Measurements from ENCODE around the gene TRIM52. TPM values are rescaled to one million over a fixed set of nuclear protein-coding genes. Genes with fewer than 3 reads are reported as not detected.
A peak's percentile ranks its signal among the peaks of the same experiment; 100 is the strongest.

The TRIM52 gene
- total and polyA plus RNA-seq, 9 of the 15 experiments (the other 6 are each of a cell fraction or from before 2014, with no cell fraction given): 3.3 to 21.9 (median 13.5) TPM

GRCh38 chr5:181261320-181262049, 542 bp upstream of the TRIM52 start (continued):
- peak; percentile 65; the same call in 1 of the 2 replicates for TF ChIP-seq ZNF609 (CRISPR knock-in tag; IDR thresholded peaks at IDR 0.05; ENCODE audit: borderline replicate concordance)
- TF ChIP-seq HEY1 (CRISPR knock-in tag; IDR thresholded peaks at IDR 0.05; ENCODE audit: borderline replicate concordance): no peak
- TF ChIP-seq FOXP1 (CRISPR knock-in tag; IDR thresholded peaks at IDR 0.05): peak; percentile 85
- TF ChIP-seq ZNF639 (CRISPR knock-in tag; conservative IDR thresholded peaks at IDR 0.05 in 1 of 2, IDR thresholded peaks at IDR 0.05 in 1 of 2): peak in 1 of 2 experiments; percentile 90; a peak in 2 of 4 replicates
- no peak for TF ChIP-seq CBFA2T2 (conservative IDR thresholded peaks at IDR 0.05)
- TF ChIP-seq FOXJ3 (CRISPR knock-in tag; IDR thresholded peaks at IDR 0.05): no peak
- no peak for TF ChIP-seq POU5F1 (IDR thresholded peaks at IDR 0.05; ENCODE audit: borderline replicate concordance, low read depth, low read length, partially characterized antibody)
- TF ChIP-seq POLR2AphosphoS5 (IDR thresholded peaks at IDR 0.05; ENCODE audit: control insufficient read depth, insufficient read depth, low read depth, low read length): peak; percentile 81
- no peak for TF ChIP-seq MTA2 (IDR thresholded peaks at IDR 0.05; ENCODE audit: low read depth)
- TF ChIP-seq BRF1 (IDR thresholded peaks at IDR 0.05; ENCODE audit: borderline replicate concordance, extremely low read depth, insufficient read length): no peak
- TF ChIP-seq ZNF449 (CRISPR knock-in tag; IDR thresholded peaks at IDR 0.05): no peak
- TF ChIP-seq POLR2H (tag; IDR thresholded peaks at IDR 0.05; ENCODE audit: low read depth): peak; percentile 69
- TF ChIP-seq SAFB2 (IDR thresholded peaks at IDR 0.05; ENCODE audit: borderline replicate concordance, low read depth, low read length, severe bottlenecking): no peak
- no peak for TF ChIP-seq HNRNPK (IDR thresholded peaks at IDR 0.05; ENCODE audit: low read depth, low read length, poor library complexity, severe bottlenecking)
- peak; percentile 86 for TF ChIP-seq POLR2A (conservative IDR thresholded peaks at IDR 0.05)
- TF ChIP-seq CBFA2T3 (IDR thresholded peaks at IDR 0.05): no peak
- no peak for TF ChIP-seq ZNF778 (CRISPR knock-in tag; IDR thresholded peaks at IDR 0.05)
- no peak for TF ChIP-seq CREBBP (IDR thresholded peaks at IDR 0.05; ENCODE audit: low read depth, low read length)
- TF ChIP-seq KDM4B (IDR thresholded peaks at IDR 0.05; ENCODE audit: borderline replicate concordance in 2 of 2, low read depth in 1 of 2): 0 out of 4 replicates have a peak, but pooled peaks of 1 of the 2 experiments have one; percentile 29
- no peak for TF ChIP-seq KAT7 (CRISPR knock-in tag; IDR thresholded peaks at IDR 0.05; ENCODE audit: borderline replicate concordance)
